SK-N-SH (cell line): ENCODE data around the gene UBR2. TPM values are rescaled to one million over a fixed set of nuclear protein-coding genes. Genes with fewer than 3 reads are reported as not detected.
A peak's percentile ranks its signal among the peaks of the same experiment; 100 is the strongest.

ENCODE experiments used
- CTCF ChIA-PET: fragments of 300-600, 350-600 bp; formaldehyde crosslinking; extraction: SDS; loops from one replicate; lab custom pipeline; 2021; lab: Yijun Ruan, JAX
- POLR2A ChIA-PET: fragments of 350-600 bp; sonication (Branson Sonifier 250); formaldehyde crosslinking; extraction: SDS; loops from one replicate; lab custom pipeline; 2020; ENCODE audit warnings: antibody characterized with exemption, inconsistent platforms; lab: Yijun Ruan, JAX
- DNase-seq: peaks from one replicate; pipeline ENCODE4 v3.0.0; 2012
- H2AFZ ChIP-seq: fragments of 200-600 bp; sonication (generic); 2 replicates; pipeline ENCODE4 v1.8.1; 2016; ENCODE audit warnings: antibody characterized with exemption, mild to moderate bottlenecking, low read depth
- H3F3A ChIP-seq: fragments of 200-600 bp; sonication (generic); replicated peaks from 2 replicates; pipeline ENCODE3; 2016; ENCODE audit warnings: antibody characterized with exemption, mild to moderate bottlenecking; ENCODE audit not compliant: insufficient read depth
- H3K27ac ChIP-seq, 2 experiments: fragments of 200-500 bp in 1 of 2; fragments of 200-600 bp in 1 of 2; sonication (Bioruptor generic) in 1 of 2; sonication (generic), shearing (Covaris generic) in 1 of 2; 2 replicates each; pipeline versions ENCODE4 v1.5.1 to v1.6.1; 2014 to 2016; ENCODE audit warnings: low read depth in 2 of 2, inconsistent platforms in 1 of 2, low read length in 1 of 2, mild to moderate bottlenecking in 1 of 2, mixed read lengths in 1 of 2
- H3K27me3 ChIP-seq: fragments of 200-600 bp; sonication (generic), shearing (Covaris generic); 2 replicates; pipeline ENCODE4 v1.6.1; 2016; ENCODE audit warnings: mixed run types; ENCODE audit not compliant: insufficient read depth
- H3K36me3 ChIP-seq, 2 experiments: fragments of 200-500 bp in 1 of 2; fragments of 200-600 bp in 1 of 2; sonication (Bioruptor generic) in 1 of 2; sonication (generic) in 1 of 2; replicated peaks in 1 of 2; 2 replicates each; pipeline versions ENCODE3 to v1.5.1; 2014 to 2016; ENCODE audit warnings: low read length in 1 of 2, mild to moderate bottlenecking in 1 of 2; ENCODE audit not compliant: insufficient read depth in 2 of 2, control insufficient read depth in 1 of 2
- H3K4me1 ChIP-seq, 2 experiments: fragments of 200-500 bp in 1 of 2; fragments of 200-600 bp in 1 of 2; sonication (Bioruptor generic) in 1 of 2; sonication (generic), shearing (Covaris generic) in 1 of 2; 2 replicates each; pipeline versions ENCODE4 v1.5.1 to v1.6.1; 2014 to 2016; ENCODE audit warnings: low read depth in 1 of 2, low read length in 1 of 2, mixed run types in 1 of 2; ENCODE audit not compliant: insufficient read depth in 2 of 2, control insufficient read depth in 1 of 2
- H3K4me2 ChIP-seq: fragments of 200-600 bp; sonication (generic), shearing (Covaris generic); 2 replicates; pipeline ENCODE4 v1.6.1; 2017; ENCODE audit warnings: mixed run types
- H3K4me3 ChIP-seq, 2 experiments: fragments of 200-500 bp in 1 of 2; fragments of 200-600 bp in 1 of 2; sonication (Bioruptor generic) in 1 of 2; sonication (generic), shearing (Covaris generic) in 1 of 2; 2 replicates each; pipeline versions ENCODE4 v1.5.1 to v1.8.1; 2014 to 2016; ENCODE audit warnings: low read depth in 2 of 2, inconsistent platforms in 1 of 2, low read length in 1 of 2, mild to moderate bottlenecking in 1 of 2, mixed read lengths in 1 of 2, moderate library complexity in 1 of 2
- H3K79me2 ChIP-seq: fragments of 200-600 bp; sonication (generic); 2 replicates; pipeline ENCODE4 v1.8.1; 2017; ENCODE audit warnings: mild to moderate bottlenecking; ENCODE audit not compliant: insufficient read depth
- H3K9ac ChIP-seq: fragments of 200-600 bp; sonication (generic); 2 replicates; pipeline ENCODE4 v1.6.1; 2017; ENCODE audit warnings: mixed run types
- H3K9me2 ChIP-seq: fragments of 200-600 bp; sonication (generic); 2 replicates; pipeline ENCODE4 v1.6.1; 2017; ENCODE audit warnings: mixed run types
- H3K9me3 ChIP-seq: fragments of 200-600 bp; sonication (generic); 2 replicates; pipeline ENCODE4 v1.6.1; 2017; ENCODE audit warnings: mixed run types, mild to moderate bottlenecking, moderate library complexity
- H4K20me1 ChIP-seq: fragments of 200-600 bp; sonication (generic); 2 replicates; pipeline ENCODE4 v1.6.1; 2017; ENCODE audit warnings: mild to moderate bottlenecking, mixed run types; ENCODE audit not compliant: insufficient read depth
- CHD2 ChIP-seq: fragments of 150-350 bp; IDR thresholded peaks from 2 replicates; pipeline ENCODE4 v1.6.1; 2018; ENCODE audit warnings: low read length; ENCODE audit not compliant: partially characterized antibody
- EP300 ChIP-seq, 2 experiments: IDR thresholded peaks; 2 replicates each; pipeline versions ENCODE4 v1.4.0 to v1.6.1; 2012; ENCODE audit warnings: borderline replicate concordance in 1 of 2, low read depth in 1 of 2, low read length in 1 of 2
- EZH2phosphoT487 ChIP-seq: fragments of 200-600 bp; sonication (generic); IDR thresholded peaks from 2 replicates; pipeline ENCODE4 v1.6.1; 2017; ENCODE audit warnings: low read depth, mixed run types, mild to moderate bottlenecking, antibody characterized with exemption, moderate library complexity, borderline replicate concordance
- FOXJ3 ChIP-seq: sonication (generic); formaldehyde crosslinking; IDR thresholded peaks from 2 replicates; pipeline ENCODE4 v1.5.1; 2020; ENCODE audit warnings: mild to moderate bottlenecking, missing genetic modification reagents
- FOXM1 ChIP-seq: IDR thresholded peaks from 2 replicates; pipeline ENCODE4 v1.4.0; 2012; ENCODE audit warnings: low read depth, mild to moderate bottlenecking
- GABPA ChIP-seq: IDR thresholded peaks from 2 replicates; pipeline ENCODE4 v1.4.0; 2012; ENCODE audit warnings: low read depth, mild to moderate bottlenecking
- JUND ChIP-seq: IDR thresholded peaks from 2 replicates; pipeline ENCODE4 v1.4.0; 2012
- MXI1 ChIP-seq: IDR thresholded peaks from 2 replicates; pipeline ENCODE4 v1.6.1; 2012; ENCODE audit warnings: mild to moderate bottlenecking, low read depth, low read length, improper control_type of control experiment
- POLR2AphosphoS5 ChIP-seq: IDR thresholded peaks from 2 replicates; pipeline ENCODE4 v1.6.1; 2012; ENCODE audit warnings: low read depth, low read length
- RCOR1 ChIP-seq: fragments of 150-350 bp; IDR thresholded peaks from 2 replicates; pipeline ENCODE4 v1.6.1; 2017; ENCODE audit warnings: antibody characterized with exemption, low read length
- RFX5 ChIP-seq: IDR thresholded peaks from 2 replicates; pipeline ENCODE4 v1.6.1; 2012; ENCODE audit warnings: mild to moderate bottlenecking, improper control_type of control experiment, low read length
- SIN3A ChIP-seq: IDR thresholded peaks from 2 replicates; pipeline ENCODE4 v1.6.1; 2012; ENCODE audit warnings: low read depth, mild to moderate bottlenecking, low read length, moderate library complexity, borderline replicate concordance
- SMC3 ChIP-seq: IDR thresholded peaks from 2 replicates; pipeline ENCODE4 v1.6.1; 2012; ENCODE audit warnings: low read depth, low read length, improper control_type of control experiment
- TAF1 ChIP-seq: IDR thresholded peaks from 2 replicates; pipeline ENCODE4 v1.6.1; 2012; ENCODE audit warnings: low read depth, mild to moderate bottlenecking, low read length, moderate library complexity, borderline replicate concordance
- TCF12 ChIP-seq: IDR thresholded peaks from 2 replicates; pipeline ENCODE4 v1.4.0; 2012
- WGBS: methylation state at CpG from one replicate; pipeline ENCODE4 v1.1.6; 2017; ENCODE audit warnings: low lambda C conversion rate; 5-methylcytosine and 5-hydroxymethylcytosine counted together
- polyA plus RNA-seq, 3 experiments: library from polyadenylated mRNA; depleted of rRNA; stranded (reverse); fragments of >200 nt; gene quantifications; 2 replicates each; pipeline ENCODE4 v1.2.3, GENCODE V29; 2012
- TF ChIP-seq, protein P1 (sequence below): fragments of 200-600 bp; sonication (generic); IDR thresholded peaks from 2 replicates; pipeline ENCODE4 v1.6.1; 2017; ENCODE audit warnings: antibody characterized with exemption, mild to moderate bottlenecking, moderate library complexity
- TF ChIP-seq, protein P2 (sequence below): fragments of 150-350 bp; IDR thresholded peaks from 2 replicates; pipeline ENCODE4 v1.6.1; 2016; ENCODE audit warnings: mild to moderate bottlenecking, low read depth, low read length
- TF ChIP-seq, protein P3 (sequence below): IDR thresholded peaks from 2 replicates; pipeline ENCODE4 v1.6.1; 2012; ENCODE audit warnings: mild to moderate bottlenecking, low read depth, low read length, moderate library complexity

The UBR2 gene
- polyA plus RNA-seq, 1 of the 3 experiments (the other 2 are of a cell fraction), result 5.2 TPM

DNA sequence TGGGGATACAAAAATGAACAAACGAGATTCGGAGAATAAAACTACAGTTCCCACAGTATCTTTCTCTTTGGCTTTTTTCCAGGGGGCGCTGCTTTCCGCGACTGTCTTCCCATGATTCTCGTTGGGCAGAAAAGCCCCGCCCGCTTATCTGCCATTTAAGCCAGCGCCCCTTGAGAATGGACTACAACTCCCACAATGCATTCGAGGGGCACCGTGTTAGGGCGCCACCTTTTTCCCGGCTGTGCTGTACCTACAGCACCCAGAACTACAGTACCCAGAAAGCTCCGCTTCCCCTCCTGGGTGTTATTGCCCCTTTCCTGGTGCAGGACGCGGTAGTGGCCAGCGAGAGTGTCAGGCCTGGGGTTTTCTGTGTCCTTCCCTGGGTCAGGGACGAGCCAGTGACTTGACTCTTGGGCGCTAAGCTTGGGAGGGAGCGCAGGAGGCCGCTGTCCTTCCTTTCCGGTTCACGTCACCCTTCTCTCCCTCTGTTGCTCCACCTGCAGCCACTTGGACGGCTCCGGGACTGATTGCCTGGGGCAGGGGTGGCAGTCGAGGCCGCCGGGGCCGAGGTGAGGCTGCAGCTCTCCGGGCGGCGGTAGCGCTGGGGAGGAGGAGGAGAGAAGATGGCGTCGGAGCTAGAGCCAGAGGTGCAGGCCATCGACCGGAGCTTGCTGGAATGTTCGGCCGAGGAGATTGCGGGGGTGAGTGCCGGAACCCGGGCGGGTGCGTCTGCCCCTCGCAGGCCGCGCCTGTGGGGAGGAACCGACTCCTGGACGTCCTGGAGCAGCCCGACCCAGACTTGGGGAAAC lies at the start of gene UBR2 (continued):
- TF ChIP-seq, protein P1, sequence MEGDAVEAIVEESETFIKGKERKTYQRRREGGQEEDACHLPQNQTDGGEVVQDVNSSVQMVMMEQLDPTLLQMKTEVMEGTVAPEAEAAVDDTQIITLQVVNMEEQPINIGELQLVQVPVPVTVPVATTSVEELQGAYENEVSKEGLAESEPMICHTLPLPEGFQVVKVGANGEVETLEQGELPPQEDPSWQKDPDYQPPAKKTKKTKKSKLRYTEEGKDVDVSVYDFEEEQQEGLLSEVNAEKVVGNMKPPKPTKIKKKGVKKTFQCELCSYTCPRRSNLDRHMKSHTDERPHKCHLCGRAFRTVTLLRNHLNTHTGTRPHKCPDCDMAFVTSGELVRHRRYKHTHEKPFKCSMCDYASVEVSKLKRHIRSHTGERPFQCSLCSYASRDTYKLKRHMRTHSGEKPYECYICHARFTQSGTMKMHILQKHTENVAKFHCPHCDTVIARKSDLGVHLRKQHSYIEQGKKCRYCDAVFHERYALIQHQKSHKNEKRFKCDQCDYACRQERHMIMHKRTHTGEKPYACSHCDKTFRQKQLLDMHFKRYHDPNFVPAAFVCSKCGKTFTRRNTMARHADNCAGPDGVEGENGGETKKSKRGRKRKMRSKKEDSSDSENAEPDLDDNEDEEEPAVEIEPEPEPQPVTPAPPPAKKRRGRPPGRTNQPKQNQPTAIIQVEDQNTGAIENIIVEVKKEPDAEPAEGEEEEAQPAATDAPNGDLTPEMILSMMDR, result peak; percentile 33; the same call in 1 of the 2 replicates
- TF ChIP-seq, protein P2, sequence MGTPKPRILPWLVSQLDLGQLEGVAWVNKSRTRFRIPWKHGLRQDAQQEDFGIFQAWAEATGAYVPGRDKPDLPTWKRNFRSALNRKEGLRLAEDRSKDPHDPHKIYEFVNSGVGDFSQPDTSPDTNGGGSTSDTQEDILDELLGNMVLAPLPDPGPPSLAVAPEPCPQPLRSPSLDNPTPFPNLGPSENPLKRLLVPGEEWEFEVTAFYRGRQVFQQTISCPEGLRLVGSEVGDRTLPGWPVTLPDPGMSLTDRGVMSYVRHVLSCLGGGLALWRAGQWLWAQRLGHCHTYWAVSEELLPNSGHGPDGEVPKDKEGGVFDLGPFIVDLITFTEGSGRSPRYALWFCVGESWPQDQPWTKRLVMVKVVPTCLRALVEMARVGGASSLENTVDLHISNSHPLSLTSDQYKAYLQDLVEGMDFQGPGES, result no peak

DNA sequence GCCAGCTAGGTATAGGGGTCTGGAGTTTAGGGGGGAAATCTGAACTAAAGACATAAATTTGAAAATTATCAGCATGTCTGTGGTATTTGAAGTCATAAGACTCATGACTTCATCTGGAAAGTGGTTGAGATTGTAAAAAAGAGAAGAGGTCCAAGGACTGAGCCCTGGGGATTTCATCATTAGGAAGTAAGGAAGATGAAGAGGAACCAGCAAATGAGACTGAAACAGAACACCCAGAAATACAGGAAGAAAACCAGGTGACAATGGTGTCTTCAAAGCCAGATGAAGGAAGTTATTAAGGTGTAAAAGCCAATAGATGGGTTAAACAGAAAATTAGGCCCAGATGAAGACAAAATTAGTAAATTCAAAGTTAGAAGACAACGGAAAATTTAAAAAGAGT lies 49.1 kb upstream of the UBR2 start:
- H3K4me1 ChIP-seq, result peaks cover 8 to 9% of the 10 kb centered on the region in 2 experiments; a peak in 3 of 4 replicates
- no peaks in the 10 kb centered on the region for H3F3A ChIP-seq
- 90% methylated on average over 1 of the region's 1 CpG for WGBS
- ChIA-PET POLR2A (no interaction called here), CTCF (interaction anchor here (4.8 kb wide), 1 partner anchor 17 kb away, joined by 22 read pairs; no protein-coding TSS in a partner anchor)
- H2AFZ ChIP-seq, result no peak overlapping the region
- H3K9ac ChIP-seq, result no peak overlapping the region
- H3K4me2 ChIP-seq, result no peak overlapping the region
- H3K79me2 ChIP-seq, result no peaks in the 10 kb centered on the region
- H3K9me2 ChIP-seq, result no peaks in the 10 kb centered on the region
- H3K9me3 ChIP-seq, result no peaks in the 10 kb centered on the region
- H3K27ac ChIP-seq, result no peak overlapping the region
- no peaks in the 10 kb centered on the region for H3K27me3 ChIP-seq
- DNase-seq, result no peak
- no peak overlapping the region for H3K4me3 ChIP-seq
- no peaks in the 10 kb centered on the region for H4K20me1 ChIP-seq
- TF ChIP-seq TCF12, result no peak
- TF ChIP-seq EP300 (IDR thresholded peaks at IDR 0.05; ENCODE audit: borderline replicate concordance in 1 of 2, low read depth in 1 of 2, low read length in 1 of 2), result no peak
- TF ChIP-seq, protein P3, sequence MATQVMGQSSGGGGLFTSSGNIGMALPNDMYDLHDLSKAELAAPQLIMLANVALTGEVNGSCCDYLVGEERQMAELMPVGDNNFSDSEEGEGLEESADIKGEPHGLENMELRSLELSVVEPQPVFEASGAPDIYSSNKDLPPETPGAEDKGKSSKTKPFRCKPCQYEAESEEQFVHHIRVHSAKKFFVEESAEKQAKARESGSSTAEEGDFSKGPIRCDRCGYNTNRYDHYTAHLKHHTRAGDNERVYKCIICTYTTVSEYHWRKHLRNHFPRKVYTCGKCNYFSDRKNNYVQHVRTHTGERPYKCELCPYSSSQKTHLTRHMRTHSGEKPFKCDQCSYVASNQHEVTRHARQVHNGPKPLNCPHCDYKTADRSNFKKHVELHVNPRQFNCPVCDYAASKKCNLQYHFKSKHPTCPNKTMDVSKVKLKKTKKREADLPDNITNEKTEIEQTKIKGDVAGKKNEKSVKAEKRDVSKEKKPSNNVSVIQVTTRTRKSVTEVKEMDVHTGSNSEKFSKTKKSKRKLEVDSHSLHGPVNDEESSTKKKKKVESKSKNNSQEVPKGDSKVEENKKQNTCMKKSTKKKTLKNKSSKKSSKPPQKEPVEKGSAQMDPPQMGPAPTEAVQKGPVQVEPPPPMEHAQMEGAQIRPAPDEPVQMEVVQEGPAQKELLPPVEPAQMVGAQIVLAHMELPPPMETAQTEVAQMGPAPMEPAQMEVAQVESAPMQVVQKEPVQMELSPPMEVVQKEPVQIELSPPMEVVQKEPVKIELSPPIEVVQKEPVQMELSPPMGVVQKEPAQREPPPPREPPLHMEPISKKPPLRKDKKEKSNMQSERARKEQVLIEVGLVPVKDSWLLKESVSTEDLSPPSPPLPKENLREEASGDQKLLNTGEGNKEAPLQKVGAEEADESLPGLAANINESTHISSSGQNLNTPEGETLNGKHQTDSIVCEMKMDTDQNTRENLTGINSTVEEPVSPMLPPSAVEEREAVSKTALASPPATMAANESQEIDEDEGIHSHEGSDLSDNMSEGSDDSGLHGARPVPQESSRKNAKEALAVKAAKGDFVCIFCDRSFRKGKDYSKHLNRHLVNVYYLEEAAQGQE, result no peak
- TF ChIP-seq MXI1, result no peak
- no peak for TF ChIP-seq FOXJ3 (CRISPR knock-in tag)
- no peak for TF ChIP-seq TAF1
- no peak for TF ChIP-seq GABPA
- TF ChIP-seq CHD2, result no peak
- no peak for TF ChIP-seq EZH2phosphoT487
- TF ChIP-seq, protein P1, result no peak
- no peak for TF ChIP-seq SIN3A
- no peak for TF ChIP-seq RFX5
- no peak for TF ChIP-seq SMC3
- no peak for TF ChIP-seq JUND
- no peak for TF ChIP-seq POLR2AphosphoS5
- TF ChIP-seq FOXM1, result no peak
- no peak for TF ChIP-seq RCOR1
- no peaks in the 10 kb centered on the region for H3K36me3 ChIP-seq
